IPS-NIHi7 (cell line): ENCODE measurements around the gene CAMK2A.

ENCODE experiments used
- DNase-seq: peaks from one replicate; pipeline ENCODE4 v3.0.0; 2012; ENCODE audit warnings: mixed read lengths; ENCODE audit errors: extremely low spot score

Gene CAMK2A

GRCh38 chr5:150300496-150301169 lies 11.1 kb upstream of the CAMK2A start:
- DNase-seq = peak; percentile 50

GRCh38 chr5:150299571-150300327 lies 10.2 kb upstream of the CAMK2A start:
- no peak for DNase-seq

GRCh38 chr5:150298701-150299451 lies 9.3 kb upstream of the CAMK2A start:
- no peak for DNase-seq

- no peak for DNase-seq
These were observed 8.5 kb upstream of the CAMK2A start for GRCh38 chr5:150297934-150298595.

- no peak for DNase-seq
These were observed 7.8 kb upstream of the CAMK2A start for GRCh38 chr5:150297236-150297890.

- DNase-seq = no peak
These were observed 6.9 kb upstream of the CAMK2A start for GRCh38 chr5:150296496-150296895.

GRCh38 chr5:150295741-150296486 lies 6.3 kb upstream of the CAMK2A start:
- no peak for DNase-seq

- DNase-seq = no peak
These were observed 5.6 kb upstream of the CAMK2A start for GRCh38 chr5:150295172-150295634.

GRCh38 chr5:150294551-150295071 lies 5.0 kb upstream of the CAMK2A start:
- DNase-seq = no peak

GRCh38 chr5:150293091-150293941 lies 3.7 kb upstream of the CAMK2A start:
- no peak for DNase-seq

GRCh38 chr5:150291388-150292385 lies 2.1 kb upstream of the CAMK2A start:
- DNase-seq = no peak

- DNase-seq = no peak
These were observed 782 bp downstream of the CAMK2A start for GRCh38 chr5:150288791-150289190.

GRCh38 chr5:150288361-150288760 lies 1.2 kb downstream of the CAMK2A start:
- DNase-seq = no peak

GRCh38 chr5:150286820-150287219 lies 2.8 kb downstream of the CAMK2A start:
- DNase-seq = peak; percentile 82

- no peak for DNase-seq
These were observed 4.5 kb downstream of the CAMK2A start for GRCh38 chr5:150285114-150285513.

- no peak for DNase-seq
These were observed 5.3 kb downstream of the CAMK2A start for GRCh38 chr5:150284311-150284710.

- no peak for DNase-seq
These were observed 5.7 kb downstream of the CAMK2A start for GRCh38 chr5:150283904-150284303.

- no peak for DNase-seq
These were observed 7.6 kb downstream of the CAMK2A start for GRCh38 chr5:150281987-150282386.
